K562 (cell line): ENCODE results near the gene DDIT3. TPM values are rescaled to one million over a fixed set of nuclear protein-coding genes. Genes with fewer than 3 reads are reported as not detected.

ENCODE experiments used
- ADNP ChIP-seq: fragments of 200-800 bp; sonication (Bioruptor generic); IDR thresholded peaks from 2 replicates; pipeline ENCODE4 v1.6.1; 2016; ENCODE audit warnings: missing genetic modification characterization, missing compliant biosample characterization
- CREM ChIP-seq: IDR thresholded peaks from 2 replicates; pipeline ENCODE4 v1.6.1; 2014; ENCODE audit warnings: antibody characterized with exemption, low read depth
- EP400 ChIP-seq: fragments of 450-650 bp; IDR thresholded peaks from 2 replicates; pipeline ENCODE4 v1.6.1; 2017; ENCODE audit warnings: antibody characterized with exemption, mild to moderate bottlenecking, moderate library complexity
- FOXA3 ChIP-seq, 2 experiments: fragments of 450-650 bp in 1 of 2; sonication (generic) in 1 of 2; formaldehyde crosslinking; IDR thresholded peaks in 1 of 2; conservative IDR thresholded peaks in 1 of 2; 2 replicates each; pipeline versions ENCODE4 v1.4.0 to v1.8.0; 2020 to 2022; ENCODE audit warnings: mild to moderate bottlenecking in 2 of 2, missing genetic modification reagents in 1 of 2
- FOXM1 ChIP-seq, 2 experiments: fragments of 450-650 bp in 1 of 2; sonication (generic) in 1 of 2; formaldehyde crosslinking in 1 of 2; IDR thresholded peaks; 2 replicates each; pipeline versions ENCODE4 v1.6.1 to v1.9.0; 2017 to 2022; ENCODE audit warnings: low read depth in 2 of 2, mild to moderate bottlenecking in 2 of 2, missing genetic modification reagents in 1 of 2, moderate library complexity in 1 of 2
- JUN ChIP-seq, 2 experiments: sonication (generic) in 1 of 2; formaldehyde crosslinking in 1 of 2; IDR thresholded peaks; 2 replicates each; pipeline versions ENCODE4 v1.6.1 to v1.8.0; 2012 to 2022; ENCODE audit warnings: borderline replicate concordance in 2 of 2, mild to moderate bottlenecking in 2 of 2, improper control_type of control experiment in 1 of 2, low read depth in 1 of 2, low read length in 1 of 2, missing genetic modification reagents in 1 of 2
- MEF2D ChIP-seq: conservative IDR thresholded peaks from 2 replicates; pipeline ENCODE4 v1.6.1; 2016; ENCODE audit warnings: low read depth, missing genetic modification characterization, missing compliant biosample characterization
- MTF1 ChIP-seq: fragments of 250-450 bp; sonication (Bioruptor Pico); IDR thresholded peaks from 2 replicates; pipeline ENCODE4 v1.9.0; 2021; ENCODE audit warnings: moderate library complexity, mild to moderate bottlenecking, inconsistent platforms, borderline replicate concordance
- NEUROD1 ChIP-seq: fragments of 150-350 bp; IDR thresholded peaks from 2 replicates; pipeline ENCODE4 v1.6.1; 2014; ENCODE audit warnings: borderline replicate concordance, low read length, low read depth; ENCODE audit not compliant: partially characterized antibody
- PYGO2 ChIP-seq: fragments of 450-650 bp; IDR thresholded peaks from 2 replicates; pipeline ENCODE4 v1.6.1; 2016; ENCODE audit warnings: mild to moderate bottlenecking, missing genetic modification characterization, moderate library complexity, missing compliant biosample characterization
- STAT5B ChIP-seq: fragments of 250-450 bp; sonication (Bioruptor Pico); IDR thresholded peaks from 2 replicates; pipeline ENCODE4 v1.8.0; 2021; ENCODE audit warnings: mild to moderate bottlenecking, inconsistent platforms
- ZEB2 ChIP-seq: fragments of 450-650 bp; IDR thresholded peaks from 2 replicates; pipeline ENCODE4 v1.6.1; 2016
- ZNF445 ChIP-seq: fragments of 250-450 bp; sonication (Bioruptor Pico); IDR thresholded peaks from 2 replicates; pipeline ENCODE4 v1.4.0; 2020; ENCODE audit warnings: low read depth, mild to moderate bottlenecking, moderate library complexity
- polyA plus RNA-seq, 8 experiments: library from polyadenylated mRNA; depleted of rRNA in 4 of 8; stranded (reverse) in 5 of 8; unstranded in 3 of 8; fragments of >200 nt; fragmentation: Nextera tagmentation in 2 of 8; fragmentation: Illumina TruSeq in 1 of 8; extraction: Ambion mirVana in 2 of 8; extraction: Trizol in 1 of 8; gene quantifications; 2 replicates each; pipeline versions ENCODE4 v1.2.1 to v1.2.3, GENCODE V29; 2011 to 2014; ENCODE audit warnings: inconsistent platforms in 1 of 8, missing spikeins in 1 of 8
- total RNA-seq, 7 experiments: library from RNA; depleted of rRNA in 6 of 7; stranded (reverse); fragments of >200 nt in 6 of 7; fragmentation: Illumina TruSeq in 2 of 7; extraction: Trizol in 2 of 7; gene quantifications; 2 replicates each; pipeline versions ENCODE4 v1.2.1 to v1.2.3, GENCODE V29; 2011 to 2021; ENCODE audit warnings: low replicate concordance in 1 of 7
- TF ChIP-seq, protein P1 (sequence below), 2 experiments: fragments of 450-650 bp; IDR thresholded peaks; 2 replicates each; pipeline ENCODE4 v1.6.1; 2018; ENCODE audit warnings: mild to moderate bottlenecking in 2 of 2, low read depth in 1 of 2; ENCODE audit not compliant: partially characterized antibody in 2 of 2
- TF ChIP-seq, protein P2 (sequence below): fragments of 250-450 bp; sonication (Bioruptor Pico); IDR thresholded peaks from 2 replicates; pipeline ENCODE4 v1.6.1; 2021; ENCODE audit warnings: mild to moderate bottlenecking
- TF ChIP-seq, protein P3 (sequence below): sonication (generic); formaldehyde crosslinking; IDR thresholded peaks from 2 replicates; pipeline ENCODE4 v1.8.0; 2022; ENCODE audit warnings: mild to moderate bottlenecking, missing genetic modification reagents

The DDIT3 gene
- total and polyA plus RNA-seq, 9 of the 15 experiments (the other 6 are each of a cell fraction or from before 2014, with no cell fraction given): 59.1 to 272 (median 89.9) TPM

DNA sequence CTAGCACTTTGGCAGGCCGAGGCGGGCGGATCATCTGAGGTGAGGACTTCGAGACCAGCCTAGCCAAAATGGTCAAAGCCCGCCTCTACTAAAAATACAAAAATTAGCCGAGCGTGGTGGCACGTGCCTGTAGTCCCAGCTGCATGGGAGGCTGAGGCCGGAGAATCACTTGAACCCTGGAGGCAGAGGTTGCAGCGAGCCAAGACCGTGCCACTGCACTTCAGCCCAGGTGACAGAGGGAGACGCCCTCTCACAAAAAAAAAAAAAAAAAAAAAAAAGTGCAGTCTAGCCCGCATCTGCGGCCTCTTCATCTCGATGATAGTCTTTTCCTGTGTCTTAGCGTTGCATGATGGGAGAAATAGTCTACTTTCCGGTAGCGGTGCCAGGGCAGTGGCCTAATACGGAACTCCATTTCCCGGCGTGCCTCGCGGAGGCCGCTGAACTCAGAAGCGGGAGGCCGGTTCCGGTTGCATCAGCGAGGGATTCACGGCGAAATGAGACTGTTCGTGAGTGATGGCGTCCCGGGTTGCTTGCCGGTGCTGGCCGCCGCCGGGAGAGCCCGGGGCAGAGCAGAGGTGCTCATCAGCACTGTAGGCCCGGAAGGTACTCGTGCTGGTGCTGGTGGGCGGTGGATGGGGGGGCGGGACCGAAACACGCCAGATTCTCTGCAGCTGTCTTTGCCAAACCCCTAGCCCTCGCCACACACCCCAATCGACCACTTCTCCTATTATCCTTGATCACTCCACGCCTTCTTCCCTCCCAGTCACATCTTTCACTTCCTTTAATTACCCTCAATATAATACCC, 32.5 kb downstream of the DDIT3 start, which contains the start of gene MARS1 (continued):
- TF ChIP-seq FOXA3 (CRISPR knock-in tag; conservative IDR thresholded peaks at IDR 0.05 in 1 of 2, IDR thresholded peaks at IDR 0.05 in 1 of 2): no peak
- TF ChIP-seq, protein P1, sequence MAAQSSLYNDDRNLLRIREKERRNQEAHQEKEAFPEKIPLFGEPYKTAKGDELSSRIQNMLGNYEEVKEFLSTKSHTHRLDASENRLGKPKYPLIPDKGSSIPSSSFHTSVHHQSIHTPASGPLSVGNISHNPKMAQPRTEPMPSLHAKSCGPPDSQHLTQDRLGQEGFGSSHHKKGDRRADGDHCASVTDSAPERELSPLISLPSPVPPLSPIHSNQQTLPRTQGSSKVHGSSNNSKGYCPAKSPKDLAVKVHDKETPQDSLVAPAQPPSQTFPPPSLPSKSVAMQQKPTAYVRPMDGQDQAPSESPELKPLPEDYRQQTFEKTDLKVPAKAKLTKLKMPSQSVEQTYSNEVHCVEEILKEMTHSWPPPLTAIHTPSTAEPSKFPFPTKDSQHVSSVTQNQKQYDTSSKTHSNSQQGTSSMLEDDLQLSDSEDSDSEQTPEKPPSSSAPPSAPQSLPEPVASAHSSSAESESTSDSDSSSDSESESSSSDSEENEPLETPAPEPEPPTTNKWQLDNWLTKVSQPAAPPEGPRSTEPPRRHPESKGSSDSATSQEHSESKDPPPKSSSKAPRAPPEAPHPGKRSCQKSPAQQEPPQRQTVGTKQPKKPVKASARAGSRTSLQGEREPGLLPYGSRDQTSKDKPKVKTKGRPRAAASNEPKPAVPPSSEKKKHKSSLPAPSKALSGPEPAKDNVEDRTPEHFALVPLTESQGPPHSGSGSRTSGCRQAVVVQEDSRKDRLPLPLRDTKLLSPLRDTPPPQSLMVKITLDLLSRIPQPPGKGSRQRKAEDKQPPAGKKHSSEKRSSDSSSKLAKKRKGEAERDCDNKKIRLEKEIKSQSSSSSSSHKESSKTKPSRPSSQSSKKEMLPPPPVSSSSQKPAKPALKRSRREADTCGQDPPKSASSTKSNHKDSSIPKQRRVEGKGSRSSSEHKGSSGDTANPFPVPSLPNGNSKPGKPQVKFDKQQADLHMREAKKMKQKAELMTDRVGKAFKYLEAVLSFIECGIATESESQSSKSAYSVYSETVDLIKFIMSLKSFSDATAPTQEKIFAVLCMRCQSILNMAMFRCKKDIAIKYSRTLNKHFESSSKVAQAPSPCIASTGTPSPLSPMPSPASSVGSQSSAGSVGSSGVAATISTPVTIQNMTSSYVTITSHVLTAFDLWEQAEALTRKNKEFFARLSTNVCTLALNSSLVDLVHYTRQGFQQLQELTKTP (IDR thresholded peaks at IDR 0.05; ENCODE audit: low read depth in 1 of 2, partially characterized antibody in 2 of 2): peak in 1 of 2 experiments; percentile 97
- TF ChIP-seq NEUROD1: peak; percentile 27
- TF ChIP-seq JUN (IDR thresholded peaks at IDR 0.05; ENCODE audit: borderline replicate concordance, low read depth, low read length): peak; percentile 72; the same call in 1 of the 2 replicates
- no peak; the same call in 1 of the 2 replicates for TF ChIP-seq JUN (CRISPR knock-in tag; IDR thresholded peaks at IDR 0.05; ENCODE audit: borderline replicate concordance)
- TF ChIP-seq, protein P2, sequence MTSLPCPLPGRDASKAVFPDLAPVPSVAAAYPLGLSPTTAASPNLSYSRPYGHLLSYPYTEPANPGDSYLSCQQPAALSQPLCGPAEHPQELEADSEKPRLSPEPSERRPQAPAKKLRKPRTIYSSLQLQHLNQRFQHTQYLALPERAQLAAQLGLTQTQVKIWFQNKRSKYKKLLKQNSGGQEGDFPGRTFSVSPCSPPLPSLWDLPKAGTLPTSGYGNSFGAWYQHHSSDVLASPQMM: no peak
- TF ChIP-seq, protein P3, sequence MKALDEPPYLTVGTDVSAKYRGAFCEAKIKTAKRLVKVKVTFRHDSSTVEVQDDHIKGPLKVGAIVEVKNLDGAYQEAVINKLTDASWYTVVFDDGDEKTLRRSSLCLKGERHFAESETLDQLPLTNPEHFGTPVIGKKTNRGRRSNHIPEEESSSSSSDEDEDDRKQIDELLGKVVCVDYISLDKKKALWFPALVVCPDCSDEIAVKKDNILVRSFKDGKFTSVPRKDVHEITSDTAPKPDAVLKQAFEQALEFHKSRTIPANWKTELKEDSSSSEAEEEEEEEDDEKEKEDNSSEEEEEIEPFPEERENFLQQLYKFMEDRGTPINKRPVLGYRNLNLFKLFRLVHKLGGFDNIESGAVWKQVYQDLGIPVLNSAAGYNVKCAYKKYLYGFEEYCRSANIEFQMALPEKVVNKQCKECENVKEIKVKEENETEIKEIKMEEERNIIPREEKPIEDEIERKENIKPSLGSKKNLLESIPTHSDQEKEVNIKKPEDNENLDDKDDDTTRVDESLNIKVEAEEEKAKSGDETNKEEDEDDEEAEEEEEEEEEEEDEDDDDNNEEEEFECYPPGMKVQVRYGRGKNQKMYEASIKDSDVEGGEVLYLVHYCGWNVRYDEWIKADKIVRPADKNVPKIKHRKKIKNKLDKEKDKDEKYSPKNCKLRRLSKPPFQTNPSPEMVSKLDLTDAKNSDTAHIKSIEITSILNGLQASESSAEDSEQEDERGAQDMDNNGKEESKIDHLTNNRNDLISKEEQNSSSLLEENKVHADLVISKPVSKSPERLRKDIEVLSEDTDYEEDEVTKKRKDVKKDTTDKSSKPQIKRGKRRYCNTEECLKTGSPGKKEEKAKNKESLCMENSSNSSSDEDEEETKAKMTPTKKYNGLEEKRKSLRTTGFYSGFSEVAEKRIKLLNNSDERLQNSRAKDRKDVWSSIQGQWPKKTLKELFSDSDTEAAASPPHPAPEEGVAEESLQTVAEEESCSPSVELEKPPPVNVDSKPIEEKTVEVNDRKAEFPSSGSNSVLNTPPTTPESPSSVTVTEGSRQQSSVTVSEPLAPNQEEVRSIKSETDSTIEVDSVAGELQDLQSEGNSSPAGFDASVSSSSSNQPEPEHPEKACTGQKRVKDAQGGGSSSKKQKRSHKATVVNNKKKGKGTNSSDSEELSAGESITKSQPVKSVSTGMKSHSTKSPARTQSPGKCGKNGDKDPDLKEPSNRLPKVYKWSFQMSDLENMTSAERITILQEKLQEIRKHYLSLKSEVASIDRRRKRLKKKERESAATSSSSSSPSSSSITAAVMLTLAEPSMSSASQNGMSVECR (CRISPR knock-in tag): peak; percentile 93
- TF ChIP-seq STAT5B (CRISPR knock-in tag): no peak
- peak; percentile 100 for TF ChIP-seq EP400
- no peak for TF ChIP-seq ZNF445 (CRISPR knock-in tag)
- TF ChIP-seq CREM: peak; percentile 85
- TF ChIP-seq ADNP (tag): 0 out of 2 replicates have a peak, but pooled peaks have one; percentile 68
- peak; percentile 9; the same call in 1 of the 2 replicates for TF ChIP-seq FOXM1 (IDR thresholded peaks at IDR 0.05; ENCODE audit: low read depth)
- TF ChIP-seq FOXM1 (CRISPR knock-in tag; IDR thresholded peaks at IDR 0.05; ENCODE audit: low read depth): no peak
- no peak for TF ChIP-seq ZEB2
- TF ChIP-seq MTF1 (CRISPR knock-in tag): no peak
- 0 out of 2 replicates have a peak, but pooled peaks have one; percentile 11 for TF ChIP-seq MEF2D
- no peak for TF ChIP-seq PYGO2 (tag)
